GM12892 (cell line): ENCODE results near the gene PLAA.
A peak's percentile ranks its signal among the peaks of the same experiment; 100 is the strongest.

Experiments used
- POLR2A ChIP-seq: IDR thresholded peaks from 2 replicates; pipeline ENCODE4 v1.6.1; 2011; ENCODE audit warnings: low read depth, low read length, control low read depth
- TAF1 ChIP-seq: IDR thresholded peaks from 2 replicates; pipeline ENCODE4 v1.6.1; 2011; ENCODE audit warnings: low read depth, mild to moderate bottlenecking, control low read depth, low read length, borderline replicate concordance

- peak; percentile 75 for TF ChIP-seq POLR2A
- TF ChIP-seq TAF1, result no peak
Measured at GRCh38 chr9:26955921-26956859, 9.1 kb upstream of the PLAA start, which contains the start of gene IFT74.
